Measurements from ENCODE around the gene FMN1. TPM values are rescaled to one million over a fixed set of nuclear protein-coding genes. Genes with fewer than 3 reads are reported as not detected.

Gene FMN1
- polyA plus RNA-seq, 3 donors = 0.28 to 3.7 (median 0.34) TPM

- H3K36me3 ChIP-seq (replicated peaks in 1 of 2; ENCODE audit: control insufficient read depth in 1 of 2, insufficient read depth in 2 of 2, low read length in 2 of 2) = no peaks in the 10 kb centered on the region
- intact Hi-C loops (cut with micrococcal nuclease) = no loop called here
- H3K27ac ChIP-seq (ENCODE audit: low read depth in 1 of 2, low read length in 2 of 2) = no peak overlapping the region
- no peak for DNase-seq
- 93% methylated on average over 2 of the region's 3 CpGs for WGBS (ENCODE audit: insufficient coverage)
- Mint-ChIP-seq H3K27ac (no peak overlapping the region), H3K27me3 (ENCODE audit: low read depth in 3 of 3) (peaks cover 1 to 5% (median 5%) of the 10 kb centered on the region in 3 donors), H3K4me1 (peaks cover 14% of the 10 kb centered on the region), H3K36me3 (no peaks in the 10 kb centered on the region), H3K9me3 (peaks cover 0 to 15% (median 12%) of the 10 kb centered on the region in 7 donors), H3K4me3 (no peak overlapping the region)
- H3K9ac ChIP-seq (ENCODE audit: insufficient read depth, low read length, poor library complexity, severe bottlenecking) = no peak overlapping the region
- H3K4me3 ChIP-seq (replicated peaks in 1 of 3; ENCODE audit: low read depth in 2 of 3, low read length in 3 of 3) = no peak overlapping the region
- H3K9me3 ChIP-seq (replicated peaks in 1 of 2; ENCODE audit: control insufficient read depth in 1 of 2, insufficient read depth in 1 of 2, low read length in 2 of 2) = peaks cover 6 to 10% of the 10 kb centered on the region in 2 donors
- no peaks in the 10 kb centered on the region for H3K79me2 ChIP-seq (ENCODE audit: insufficient read depth, low read length)
- H3K4me1 ChIP-seq (ENCODE audit: control insufficient read depth in 1 of 2, insufficient read depth in 2 of 2, low read length in 2 of 2) = peaks cover 4 to 12% of the 10 kb centered on the region in 2 donors
- TF ChIP-seq CTCF (IDR thresholded peaks at IDR 0.05) = no peak
- H3K27me3 ChIP-seq (ENCODE audit: control insufficient read depth in 2 of 2, insufficient read depth in 2 of 2, low read length in 2 of 2) = no peaks in the 10 kb centered on the region
- H3K4me2 ChIP-seq (replicated peaks; ENCODE audit: extremely low read depth, low read length, poor library complexity, severe bottlenecking) = no peak overlapping the region
- H2AFZ ChIP-seq (ENCODE audit: insufficient read depth, low read depth, low read length, poor library complexity, severe bottlenecking) = no peak overlapping the region
- no peaks in the 10 kb centered on the region for H4K20me1 ChIP-seq (ENCODE audit: insufficient read depth, low read length)
These were observed 10.4 kb upstream of the FMN1 start for GRCh38 chr15:33204926-33205325.

- intact Hi-C loops (cut with micrococcal nuclease) = no loop called here
- H3K4me1 Mint-ChIP-seq = peaks cover 10% of the 10 kb centered on the region
- no peaks in the 10 kb centered on the region for H3K79me2 ChIP-seq (ENCODE audit: insufficient read depth, low read length)
These were observed 9.6 kb upstream of the FMN1 start for GRCh38 chr15:33204087-33204486.

More at GRCh38 chr15:33204087-33204486, 9.6 kb upstream of the FMN1 start:
- no peaks in the 10 kb centered on the region for H3K36me3 ChIP-seq (replicated peaks in 1 of 2; ENCODE audit: control insufficient read depth in 1 of 2, insufficient read depth in 2 of 2, low read length in 2 of 2)
- H3K4me1 ChIP-seq (ENCODE audit: control insufficient read depth in 1 of 2, insufficient read depth in 2 of 2, low read length in 2 of 2) = peaks cover 4 to 12% of the 10 kb centered on the region in 2 donors
- no peak overlapping the region for H3K27ac ChIP-seq (ENCODE audit: low read depth in 1 of 2, low read length in 2 of 2)
- Mint-ChIP-seq H3K27ac (no peak overlapping the region), H3K4me3 (no peak overlapping the region), H3K9me3 (peaks cover 0 to 8% (median 4%) of the 10 kb centered on the region in 7 donors), H3K36me3 (no peaks in the 10 kb centered on the region), H3K27me3 (ENCODE audit: low read depth in 3 of 3) (peaks cover 4 to 5% (median 5%) of the 10 kb centered on the region in 3 donors)
- no peak for TF ChIP-seq CTCF (IDR thresholded peaks at IDR 0.05)
- H2AFZ ChIP-seq (ENCODE audit: insufficient read depth, low read depth, low read length, poor library complexity, severe bottlenecking) = no peak overlapping the region
- H3K27me3 ChIP-seq (ENCODE audit: control insufficient read depth in 2 of 2, insufficient read depth in 2 of 2, low read length in 2 of 2) = no peaks in the 10 kb centered on the region
- H3K9ac ChIP-seq (ENCODE audit: insufficient read depth, low read length, poor library complexity, severe bottlenecking) = no peak overlapping the region
- H4K20me1 ChIP-seq (ENCODE audit: insufficient read depth, low read length) = no peaks in the 10 kb centered on the region
- no peak overlapping the region for H3K4me3 ChIP-seq (replicated peaks in 1 of 3; ENCODE audit: low read depth in 2 of 3, low read length in 3 of 3)
- H3K4me2 ChIP-seq (replicated peaks; ENCODE audit: extremely low read depth, low read length, poor library complexity, severe bottlenecking) = no peak overlapping the region
- DNase-seq = no peak
- H3K9me3 ChIP-seq (replicated peaks in 1 of 2; ENCODE audit: control insufficient read depth in 1 of 2, insufficient read depth in 1 of 2, low read length in 2 of 2) = peaks cover 0 to 3% of the 10 kb centered on the region in 2 donors
